IPS DF 4.7 (cell line): ENCODE results near the gene ASPSCR1.

Experiments used
- DNase-seq: peaks from one replicate; pipeline ENCODE4 v3.0.0-alpha.2; 2013; ENCODE audit warnings: low spot score; ENCODE audit errors: extremely low read depth

ASPSCR1 gene

DNA sequence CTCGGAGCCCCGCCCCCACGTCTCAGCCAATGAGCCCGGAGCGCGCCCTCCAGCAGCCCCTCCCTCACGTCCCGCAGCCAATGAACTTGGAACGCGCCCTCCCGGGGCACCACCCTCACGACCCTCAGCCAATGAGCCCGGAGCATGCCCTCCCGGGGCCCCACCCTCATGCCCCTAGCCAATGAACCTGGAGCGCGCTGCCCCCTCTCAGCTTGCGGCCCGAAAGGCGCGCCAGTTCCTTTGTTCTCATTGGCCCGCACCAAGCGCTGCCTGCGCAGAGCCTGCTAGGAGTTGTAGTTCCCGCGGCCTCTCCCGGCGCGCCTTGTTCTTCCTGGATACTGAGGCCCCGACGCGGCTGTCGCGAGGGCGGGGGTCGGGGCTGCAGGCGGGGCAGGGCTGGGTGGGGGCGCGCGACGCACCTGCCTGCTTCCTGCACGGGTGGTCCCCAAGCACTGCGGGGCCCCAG, 45.6 kb downstream of the ASPSCR1 start, which contains the start of gene LRRC45:
LRRC45 (plus strand) TSS at position 325 of the 466 bp plus-strand sequence. CDS start 339 bp downstream, outside the sequence.
- DNase-seq = peak; percentile 83

DNA sequence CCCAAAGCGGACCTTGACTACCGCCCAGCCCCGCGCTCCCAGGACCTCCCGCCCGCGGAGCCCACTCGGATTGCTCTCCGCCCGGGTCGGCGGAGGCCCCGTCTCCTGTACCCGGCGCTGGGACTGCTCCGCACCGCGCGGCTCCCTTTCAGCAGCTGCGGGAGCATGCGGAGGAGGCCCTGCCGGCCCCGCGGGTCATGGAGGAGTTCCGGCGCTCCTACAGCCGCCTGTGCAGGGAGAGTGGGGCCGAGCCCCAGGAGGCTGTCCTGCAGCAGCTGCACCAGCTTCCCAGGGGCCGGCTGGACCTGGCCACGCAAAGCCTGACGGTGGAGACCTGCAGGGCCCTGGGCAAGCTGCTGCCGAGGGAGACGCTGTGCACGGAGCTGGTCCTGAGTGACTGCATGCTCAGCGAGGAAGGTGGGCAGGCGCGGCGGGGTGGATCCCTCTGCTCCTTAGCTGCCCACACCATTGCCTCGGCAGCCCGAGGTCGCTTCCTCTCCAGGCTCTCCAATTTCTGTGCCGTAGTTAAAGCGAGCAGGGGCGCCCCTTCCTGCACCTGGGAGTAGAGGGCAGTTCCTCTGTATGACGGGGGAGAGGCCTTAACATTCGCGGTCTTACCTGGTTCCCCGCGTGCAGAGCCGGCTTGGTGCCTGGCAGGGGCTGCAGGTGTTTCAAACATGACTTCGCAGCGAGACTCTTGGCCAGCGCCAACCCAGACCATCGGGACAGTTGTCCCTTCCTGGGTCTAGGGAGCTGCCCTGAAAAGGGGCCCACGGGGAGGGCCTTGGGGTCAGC, 46.2 kb downstream of the ASPSCR1 start:
- no peak for DNase-seq

- DNase-seq = no peak
Measured at GRCh38 chr17:82024859-82025258, 47.4 kb downstream of the ASPSCR1 start.

DNA sequence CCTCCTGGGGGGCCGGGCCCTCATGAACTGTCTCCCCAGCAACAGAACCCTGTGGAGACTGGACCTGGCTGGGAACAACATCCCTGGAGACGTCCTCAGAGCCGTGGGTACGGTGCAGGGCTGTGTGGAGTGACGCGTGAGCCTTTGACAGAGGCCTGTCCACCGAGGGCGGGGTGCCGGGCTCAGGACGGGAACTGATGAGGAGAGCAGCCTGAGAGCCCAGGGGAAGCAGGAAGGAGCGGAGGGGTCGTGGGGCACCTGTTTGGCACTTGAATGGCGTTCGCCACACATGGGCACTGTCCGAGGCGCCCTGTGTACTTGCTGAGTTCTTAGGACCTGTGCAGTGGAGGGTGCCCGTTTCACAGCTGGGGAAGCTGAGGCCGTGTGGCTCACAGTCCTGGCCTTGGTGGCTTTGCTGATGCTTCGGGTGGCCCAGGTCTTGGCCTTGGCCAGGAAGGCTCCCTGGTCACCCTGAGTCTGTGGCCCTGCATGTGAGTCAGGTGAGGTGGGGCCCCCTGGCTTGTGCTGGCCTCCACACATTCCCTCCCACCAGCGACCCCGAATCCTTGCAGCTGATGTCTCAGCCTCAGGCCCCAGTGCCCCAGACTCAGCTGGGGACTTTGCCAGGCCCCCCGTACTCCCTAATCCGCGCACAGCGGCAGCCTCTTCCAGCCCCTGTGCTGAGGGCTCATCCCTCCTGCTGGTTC, 48.1 kb downstream of the ASPSCR1 start:
- no peak for DNase-seq

DNA sequence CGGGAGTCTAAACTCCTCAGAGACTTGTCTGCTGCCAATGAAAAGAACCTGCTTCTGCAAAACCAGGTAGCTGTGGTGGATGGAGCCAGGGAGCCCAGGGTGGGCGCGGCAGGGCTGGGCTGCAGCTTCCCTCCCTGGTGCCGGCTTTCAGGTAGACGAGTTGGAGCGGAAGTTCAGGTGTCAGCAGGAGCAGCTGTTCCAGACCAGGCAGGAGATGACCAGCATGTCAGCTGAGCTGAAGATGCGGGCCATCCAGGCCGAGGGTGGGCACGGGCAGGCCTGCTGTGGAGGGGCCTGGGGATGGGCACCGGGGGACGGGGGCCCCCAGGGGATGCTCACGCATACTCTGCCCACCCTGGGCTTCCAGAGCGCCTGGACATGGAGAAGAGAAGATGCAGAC, 50.8 kb downstream of the ASPSCR1 start:
- no peak for DNase-seq

DNA sequence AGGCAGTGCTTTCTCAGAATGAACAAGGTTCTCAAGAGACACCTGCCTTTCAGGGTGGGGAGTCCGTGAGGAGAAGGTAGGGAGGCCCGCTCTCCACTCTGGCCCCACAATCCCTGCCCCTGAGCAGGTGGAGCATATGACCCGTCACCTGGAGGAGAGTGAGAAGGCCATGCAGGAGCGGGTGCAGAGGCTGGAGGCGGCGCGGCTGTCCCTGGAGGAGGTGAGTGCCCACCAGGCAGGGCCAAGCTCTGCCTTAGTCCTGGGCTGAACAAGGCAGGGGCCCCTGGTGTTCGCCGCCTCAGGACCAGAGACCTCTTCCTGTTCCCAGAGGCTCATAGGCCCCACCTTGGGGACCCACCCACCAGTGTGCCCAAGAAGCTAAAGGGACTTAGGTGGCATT, 51.5 kb downstream of the ASPSCR1 start:
- no peak for DNase-seq

DNA sequence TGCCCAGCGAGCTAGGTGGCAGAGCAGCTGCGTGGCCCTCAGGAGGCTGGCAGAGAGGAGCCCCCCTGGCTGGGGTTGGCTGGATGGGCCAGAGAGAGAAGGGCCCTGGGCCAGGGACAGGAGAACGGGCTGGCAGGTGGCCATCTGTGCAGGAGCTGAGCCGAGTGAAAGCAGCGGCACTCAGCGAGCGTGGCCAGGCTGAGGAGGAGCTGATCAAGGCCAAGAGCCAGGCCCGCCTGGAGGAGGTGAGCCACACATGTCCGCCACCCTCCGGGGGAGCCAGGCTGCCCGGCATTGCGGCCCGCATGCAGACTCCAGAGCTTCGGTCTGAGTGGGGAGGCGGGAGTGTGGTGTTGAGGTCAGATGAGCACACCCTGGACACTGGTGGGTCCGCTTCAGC, 52.0 kb downstream of the ASPSCR1 start:
- DNase-seq = no peak

DNA sequence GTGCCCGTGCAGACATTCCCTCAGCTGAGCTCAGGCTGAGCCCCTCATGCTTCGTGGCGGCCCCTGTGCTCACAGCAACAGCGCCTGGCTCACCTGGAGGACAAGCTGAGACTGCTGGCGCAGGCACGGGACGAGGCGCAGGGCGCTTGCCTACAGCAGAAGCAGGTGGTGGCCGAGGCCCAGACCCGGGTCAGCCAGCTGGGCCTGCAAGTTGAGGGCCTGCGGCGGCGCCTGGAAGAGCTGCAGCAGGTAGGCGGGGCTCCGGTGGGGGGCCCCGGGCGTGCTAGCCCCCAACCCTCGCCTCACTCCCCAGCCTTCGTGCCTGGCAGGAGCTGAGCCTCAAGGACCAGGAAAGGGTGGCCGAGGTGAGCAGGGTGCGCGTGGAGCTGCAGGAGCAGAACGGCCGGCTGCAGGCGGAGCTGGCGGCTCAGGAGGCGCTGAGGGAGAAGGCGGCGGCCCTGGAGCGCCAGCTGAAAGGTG, 52.6 kb downstream of the ASPSCR1 start:
- DNase-seq = no peak

- DNase-seq = no peak
Measured at GRCh38 chr17:82030470-82031302, 53.3 kb downstream of the ASPSCR1 start.

- no peak for DNase-seq
Measured at GRCh38 chr17:82031303-82031884, 54.0 kb downstream of the ASPSCR1 start, which contains the start of gene RAC3. TSS of gene RAC3 (plus strand) at chr17:82031678. CDS start at chr17:82031762, 84 bp downstream.

DNA sequence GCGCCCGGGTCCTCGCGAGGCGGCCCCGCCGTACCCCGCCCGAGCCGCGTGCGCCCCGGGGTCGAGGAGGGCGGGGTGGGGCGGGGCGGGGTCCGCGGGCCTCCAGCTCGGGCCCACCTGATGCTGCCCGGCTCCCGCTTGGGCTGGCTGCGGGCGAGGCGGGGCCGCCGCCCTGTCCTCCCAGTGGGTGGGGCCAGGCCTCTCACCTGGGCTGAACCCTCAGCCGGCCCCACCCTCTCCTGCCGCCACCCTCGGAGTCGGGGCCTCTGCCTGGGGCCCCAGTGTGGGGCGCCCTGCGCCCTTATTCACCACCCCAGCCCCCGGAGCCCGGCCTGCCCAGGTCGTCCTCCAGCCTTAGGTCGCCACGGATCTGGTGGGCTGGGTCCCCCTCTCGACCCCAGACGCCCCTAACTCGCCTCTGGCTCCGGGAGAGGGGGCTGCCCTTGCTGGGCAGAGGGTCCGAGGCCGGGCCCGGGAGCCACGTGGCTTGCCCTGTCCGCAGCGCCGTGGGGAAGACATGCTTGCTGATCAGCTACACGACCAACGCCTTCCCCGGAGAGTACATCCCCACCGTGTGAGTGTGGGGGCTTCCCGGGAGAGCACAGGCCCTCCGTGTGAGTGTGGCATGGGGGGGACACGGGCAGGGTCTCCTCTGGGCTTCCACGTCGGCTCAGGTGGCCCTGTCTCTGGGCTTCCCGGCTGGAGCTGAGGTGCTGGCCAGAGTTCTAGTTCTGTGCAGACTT, 54.6 kb downstream of the ASPSCR1 start:
- no peak for DNase-seq

- no peak for DNase-seq
Measured at GRCh38 chr17:82033359-82034085, 56.1 kb downstream of the ASPSCR1 start.

GRCh38 chr17:82034371-82035011, 57.1 kb downstream of the ASPSCR1 start:
- no peak for DNase-seq

DNA sequence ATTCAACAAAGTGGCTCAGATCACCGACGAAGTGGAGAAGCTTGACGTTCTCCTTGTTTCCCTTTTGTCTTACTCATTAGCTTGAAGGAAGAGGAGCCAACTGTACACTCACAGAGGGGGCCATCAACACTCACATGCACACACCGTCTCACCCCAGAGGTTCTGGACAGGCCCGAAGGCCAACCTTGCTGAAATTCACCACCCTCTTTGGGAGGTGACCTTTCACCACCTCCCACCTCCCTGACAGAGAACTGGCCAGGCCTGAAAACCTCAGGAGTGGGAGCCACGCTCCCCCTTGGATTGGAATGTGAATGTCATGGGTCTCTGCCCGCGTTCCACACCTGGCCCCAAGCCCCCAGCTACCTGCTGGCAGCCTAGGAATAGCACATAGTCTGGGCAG, 58.1 kb downstream of the ASPSCR1 start:
- DNase-seq = no peak

DNA sequence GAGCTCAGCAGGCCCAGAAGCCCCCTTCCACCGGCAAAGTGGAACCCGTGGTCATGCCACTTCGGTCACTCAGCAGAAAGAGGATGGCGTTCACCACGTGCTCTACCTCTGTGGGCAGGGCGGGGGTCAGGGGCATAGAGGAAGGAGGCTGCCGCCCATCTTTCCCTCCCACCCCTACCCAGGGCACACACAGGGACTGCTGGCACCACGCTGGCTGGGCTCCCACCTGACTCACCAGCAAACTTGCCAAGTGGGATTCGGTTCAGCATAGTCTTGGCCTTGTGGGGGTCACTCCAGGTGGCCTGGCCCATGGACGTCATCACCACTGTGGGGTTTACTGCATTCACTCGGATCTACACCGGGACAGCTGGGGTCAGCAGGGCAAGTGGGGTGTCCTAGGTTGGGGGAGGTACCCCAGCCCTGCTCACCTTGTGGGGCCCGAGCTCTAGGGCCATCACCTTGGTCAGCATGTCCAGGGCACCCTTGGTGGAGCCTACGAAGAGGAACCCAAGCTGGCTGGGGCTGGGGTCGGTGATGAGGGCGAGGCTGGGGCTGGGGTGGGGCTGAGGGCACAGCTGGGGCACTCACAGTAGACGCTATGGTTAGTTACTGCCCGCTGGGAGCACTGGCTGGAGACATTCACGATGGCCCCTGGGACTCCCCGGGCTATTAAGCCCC, 58.7 kb downstream of the ASPSCR1 start:
- no peak for DNase-seq

DNA sequence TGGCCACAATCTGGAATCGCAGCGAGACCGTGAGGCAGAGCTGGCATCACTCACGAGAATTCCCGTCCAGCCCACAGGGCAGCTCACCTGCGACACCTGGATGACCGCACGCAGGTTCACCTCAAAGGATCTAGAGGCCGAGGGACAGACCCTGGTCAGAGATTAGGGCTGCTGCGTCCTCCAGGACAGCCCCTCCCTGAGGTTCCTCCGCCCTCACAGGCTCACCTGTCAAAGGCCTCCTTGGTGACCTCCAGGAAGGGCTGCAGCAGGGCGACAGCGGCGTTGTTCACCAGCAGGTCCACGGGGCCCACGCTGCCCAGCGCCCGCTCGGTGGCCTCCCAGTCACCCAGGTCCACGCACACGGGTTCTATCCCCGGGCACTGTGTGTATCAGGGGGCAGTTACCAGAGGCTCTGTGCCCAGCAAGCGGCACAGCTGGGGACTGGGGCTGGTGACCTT, 59.2 kb downstream of the ASPSCR1 start:
- no peak for DNase-seq

DNA sequence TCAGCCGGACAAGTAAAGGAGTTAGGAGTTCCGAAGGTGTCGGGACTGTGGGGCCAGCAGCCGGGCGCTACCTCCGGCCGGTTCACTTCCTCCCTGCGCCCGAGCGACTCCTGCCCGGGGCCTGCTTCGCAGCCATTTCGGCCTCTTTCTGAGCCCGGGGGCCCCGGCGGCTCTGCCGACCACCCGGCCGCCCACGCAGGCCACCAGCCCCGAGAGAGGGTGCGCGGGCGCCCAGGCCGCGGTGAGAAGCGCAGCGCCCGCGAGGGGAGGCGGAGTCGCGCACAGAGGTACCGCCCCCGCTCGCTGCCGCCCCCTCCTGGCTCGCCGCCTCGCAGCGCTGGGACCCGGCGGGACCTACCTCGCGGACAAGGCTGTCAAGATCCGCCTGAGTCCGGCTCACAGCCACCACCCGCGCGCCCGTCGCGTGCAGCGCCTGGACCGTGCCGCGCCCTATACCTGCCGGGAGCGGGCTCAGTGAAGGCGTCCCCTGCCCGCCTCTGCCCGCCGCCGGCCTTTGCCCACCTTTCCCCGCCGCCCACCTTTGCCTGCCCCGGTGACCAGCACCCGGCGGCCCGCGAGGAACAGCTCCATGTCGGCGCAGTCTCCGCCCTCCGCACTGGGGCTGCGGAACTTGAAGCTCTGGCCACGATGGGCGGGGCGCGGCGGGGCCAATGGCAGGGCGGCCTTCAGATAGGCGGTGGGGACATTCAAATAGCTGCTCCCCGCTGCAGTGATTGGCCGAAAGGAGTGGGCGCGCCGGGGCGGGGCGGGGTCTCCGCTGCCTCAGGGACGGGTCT, 59.9 kb downstream of the ASPSCR1 start, which contains the start of gene DCXR:
DCXR (minus strand) TSS at position 606 of the 797 bp plus-strand sequence; CDS start at position 591, 15 bp downstream.
- no peak for DNase-seq

- no peak for DNase-seq
Measured at GRCh38 chr17:82037889-82038195, 60.4 kb downstream of the ASPSCR1 start.
